GM12892 (cell line): ENCODE data around the gene CHMP2A.

Experiments used
- POLR2A ChIP-seq: IDR thresholded peaks from 2 replicates; pipeline ENCODE4 v1.6.1; 2011; ENCODE audit warnings: low read depth, low read length, control low read depth
- POLR2AphosphoS5 ChIP-seq: IDR thresholded peaks from 2 replicates; pipeline ENCODE4 v1.6.1; 2011; ENCODE audit warnings: low read depth, low read length, control low read depth
- TAF1 ChIP-seq: IDR thresholded peaks from 2 replicates; pipeline ENCODE4 v1.6.1; 2011; ENCODE audit warnings: low read depth, mild to moderate bottlenecking, control low read depth, low read length, borderline replicate concordance

- TF ChIP-seq POLR2AphosphoS5, result no peak
- TF ChIP-seq POLR2A, result no peak
- no peak for TF ChIP-seq TAF1
These were observed 15.2 kb upstream of the CHMP2A start for GRCh38 chr19:58569943-58570670.
